Stimulated activated CD4-positive, alpha-beta T cell treated with anti-CD3 and anti-CD28 coated beads, Interleukin-4, amount 100 ng/mL, for 48 hours (primary cell): ENCODE results near the gene CCT5.
A peak's percentile ranks its signal among the peaks of the same experiment; 100 is the strongest.
"Not testable (repeated sequence)": the region's sequence is repeated elsewhere in the genome, so short reads cannot be mapped to it uniquely, and the experiment has no call there.

Experiments used
- DNase-seq, 2 donors: peaks; one replicate each; pipeline ENCODE4 v3.0.0-alpha.2; 2020; ENCODE audit warnings: low read depth in 2 of 2

Gene CCT5

DNA sequence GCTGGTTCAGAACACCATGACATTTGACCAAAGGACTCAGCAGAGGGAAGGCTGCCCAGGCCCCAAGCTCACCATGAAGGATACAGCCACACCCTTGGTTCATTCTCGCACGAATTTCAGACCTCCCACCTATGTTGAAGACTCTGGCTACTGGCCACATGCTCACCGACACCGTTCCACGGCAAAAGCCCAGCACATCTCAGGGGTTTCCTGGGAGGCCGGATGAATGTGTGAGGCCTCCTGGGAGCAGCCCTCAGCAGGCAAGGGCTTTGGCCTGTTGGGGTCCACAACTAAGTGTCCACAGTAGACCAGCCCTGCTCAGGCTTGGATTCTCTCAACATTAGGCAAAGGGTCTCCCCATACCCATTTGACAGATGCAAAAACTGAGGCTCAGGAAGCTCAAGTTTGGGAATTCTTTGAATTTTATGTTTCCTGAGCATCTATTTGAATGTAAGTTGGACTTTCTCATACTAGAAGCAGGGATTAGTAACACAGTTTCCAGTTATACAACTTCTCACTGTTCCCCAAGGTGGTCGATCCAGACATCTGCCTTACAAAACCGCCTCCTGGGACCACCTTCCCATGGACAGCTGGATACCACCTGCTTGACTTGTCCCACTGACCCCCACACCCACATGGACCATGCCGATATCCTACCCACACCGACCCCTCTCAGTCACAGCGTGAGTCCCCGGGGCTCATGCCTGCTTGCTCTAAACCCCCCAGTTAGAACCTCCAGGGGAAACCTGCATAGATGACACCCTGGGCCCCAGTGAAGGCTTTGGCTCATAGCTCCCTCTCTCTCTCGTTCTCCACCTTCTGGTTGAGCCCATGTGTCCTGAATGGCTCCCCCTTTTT is 27.9 kb downstream of the CCT5 start:
- DNase-seq = no peak

DNA sequence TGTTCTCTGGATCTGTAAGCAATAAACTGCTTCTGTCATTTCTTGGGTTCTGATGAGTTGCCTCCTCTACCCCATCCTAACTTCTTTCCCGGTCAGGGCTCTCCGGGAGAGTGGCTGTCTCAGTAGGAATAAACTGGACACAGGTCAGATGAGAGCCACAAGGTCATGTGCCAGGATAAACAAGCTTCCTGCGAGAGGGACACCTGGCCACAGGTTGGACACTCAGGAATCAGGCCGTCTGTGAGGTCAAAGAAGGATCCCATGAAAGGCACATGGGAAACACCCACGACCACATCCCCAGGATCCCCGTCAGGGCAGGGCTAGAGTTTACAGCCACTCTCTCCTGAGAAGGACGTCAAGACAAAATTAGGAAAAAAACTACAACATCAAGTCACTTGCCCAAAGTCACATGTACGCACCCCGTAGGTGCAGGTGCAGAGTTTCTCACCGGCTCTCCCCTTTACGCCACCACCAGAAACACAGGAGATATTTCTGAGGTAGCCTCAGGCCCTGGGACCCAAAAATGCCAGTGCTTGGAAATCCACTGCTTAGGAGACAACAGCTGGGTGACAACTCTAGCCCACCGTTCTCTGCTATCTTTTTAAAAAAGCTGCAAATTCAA is 28.7 kb downstream of the CCT5 start:
- no peak for DNase-seq

DNA sequence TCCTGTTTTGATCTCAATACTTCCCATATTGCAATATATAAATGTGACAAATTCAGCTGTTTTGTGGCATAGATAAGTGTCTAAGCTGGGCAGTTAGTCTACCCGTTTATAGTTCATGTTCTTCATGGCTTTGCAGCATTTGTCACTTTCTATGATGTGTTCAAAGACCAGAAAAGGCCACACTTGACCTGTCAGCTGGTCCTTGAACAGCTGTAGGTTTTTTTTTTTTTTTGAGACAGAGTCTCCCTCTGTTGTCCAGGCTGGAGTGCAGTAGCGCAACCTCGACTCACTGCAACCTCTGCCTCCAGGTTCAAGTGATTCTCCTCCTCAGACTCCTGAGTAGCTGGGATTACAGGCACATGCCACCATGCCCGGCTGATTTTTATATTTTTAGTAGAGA is 29.2 kb downstream of the CCT5 start:
- no peak for DNase-seq

DNA sequence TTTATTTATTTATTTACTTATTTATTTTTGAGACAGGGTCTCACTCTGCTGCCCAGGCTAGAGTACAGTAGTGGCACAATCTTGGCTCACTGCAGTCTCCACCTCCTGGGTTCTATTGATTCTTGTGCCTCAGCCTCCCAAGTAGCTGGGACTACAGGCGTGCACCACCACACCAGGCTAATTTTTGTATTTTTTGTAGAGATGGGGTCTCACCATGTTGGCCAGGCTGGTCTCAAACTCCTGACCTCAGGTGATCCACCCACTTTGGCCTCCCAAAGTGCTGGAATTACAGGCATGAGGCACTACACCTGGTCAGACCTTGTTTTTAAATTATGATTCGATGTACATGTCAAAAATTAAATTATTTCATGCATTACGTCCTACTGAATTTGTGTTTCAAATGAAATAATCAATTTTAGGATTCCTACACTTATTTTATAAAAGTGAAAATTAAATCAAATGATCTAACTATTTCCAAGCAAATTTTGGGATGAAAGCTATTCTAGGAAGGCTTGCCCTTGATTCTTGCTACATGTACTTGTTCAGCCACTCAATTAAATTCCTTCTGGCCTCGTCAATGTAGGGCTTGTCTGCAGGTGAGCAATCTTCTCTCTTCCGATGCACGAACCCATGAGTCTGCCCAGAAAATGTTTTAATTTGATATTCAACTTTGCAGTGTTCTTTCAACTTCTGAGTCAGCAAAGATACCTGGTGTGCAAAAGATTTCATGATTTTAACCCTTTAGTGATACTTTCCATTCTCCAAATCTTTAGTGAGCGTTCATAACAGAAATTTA is 30.0 kb downstream of the CCT5 start:
- no peak for DNase-seq

DNA sequence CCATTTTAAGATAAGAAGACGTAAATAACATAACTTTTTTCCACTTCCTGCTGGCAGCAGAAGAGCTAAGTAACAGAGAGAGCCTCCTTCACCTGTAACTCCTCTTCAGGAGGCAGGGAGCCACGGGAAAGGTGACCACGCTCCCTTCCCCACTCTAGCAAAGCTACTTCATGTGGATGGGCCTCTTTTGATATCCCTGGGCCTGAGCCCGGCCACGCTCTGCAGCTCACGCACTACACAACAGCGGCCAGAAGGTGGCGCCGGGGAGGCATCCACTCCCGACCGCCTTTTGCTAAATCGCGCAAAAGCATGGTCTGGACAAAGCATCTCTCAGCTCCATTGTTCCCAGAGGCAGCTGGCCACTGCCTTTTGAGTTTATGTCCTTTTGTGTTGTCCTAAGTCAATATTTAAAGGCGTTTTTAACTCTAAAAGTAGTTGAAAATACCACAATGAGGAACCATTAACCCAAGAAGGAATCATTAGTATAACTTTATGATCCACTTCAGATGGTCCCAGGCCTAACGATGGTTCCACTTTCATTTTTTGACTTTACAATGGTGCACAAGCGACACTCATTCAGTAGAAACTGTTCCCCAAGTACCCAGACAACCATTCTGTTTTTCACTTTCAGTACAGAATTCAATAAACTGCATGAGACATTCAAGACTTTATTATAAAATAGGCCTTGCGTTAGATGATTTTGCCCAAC is 34.0 kb downstream of the CCT5 start:
- DNase-seq = peak; percentile 74 to 79

DNA sequence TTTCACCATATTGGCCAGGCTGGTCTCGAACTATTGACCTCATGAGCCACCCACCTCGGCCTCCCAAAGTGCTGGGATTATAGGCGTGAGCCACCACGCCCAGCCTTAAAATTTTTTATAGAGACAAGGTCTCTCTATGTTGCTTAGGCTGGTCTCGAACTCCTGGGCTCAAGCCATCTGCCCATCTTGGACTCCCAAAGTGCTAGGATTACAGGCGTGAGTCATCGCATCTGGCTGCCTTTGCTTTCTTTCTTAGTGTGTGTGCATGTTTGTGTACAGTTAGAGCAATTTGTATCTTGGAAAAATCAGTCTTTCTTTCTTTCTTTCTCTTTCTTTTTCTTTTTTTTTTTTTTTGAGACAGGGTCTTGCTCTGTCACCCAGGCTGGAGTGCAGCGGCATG is 35.3 kb downstream of the CCT5 start:
- DNase-seq = not testable (repeated sequence)

DNA sequence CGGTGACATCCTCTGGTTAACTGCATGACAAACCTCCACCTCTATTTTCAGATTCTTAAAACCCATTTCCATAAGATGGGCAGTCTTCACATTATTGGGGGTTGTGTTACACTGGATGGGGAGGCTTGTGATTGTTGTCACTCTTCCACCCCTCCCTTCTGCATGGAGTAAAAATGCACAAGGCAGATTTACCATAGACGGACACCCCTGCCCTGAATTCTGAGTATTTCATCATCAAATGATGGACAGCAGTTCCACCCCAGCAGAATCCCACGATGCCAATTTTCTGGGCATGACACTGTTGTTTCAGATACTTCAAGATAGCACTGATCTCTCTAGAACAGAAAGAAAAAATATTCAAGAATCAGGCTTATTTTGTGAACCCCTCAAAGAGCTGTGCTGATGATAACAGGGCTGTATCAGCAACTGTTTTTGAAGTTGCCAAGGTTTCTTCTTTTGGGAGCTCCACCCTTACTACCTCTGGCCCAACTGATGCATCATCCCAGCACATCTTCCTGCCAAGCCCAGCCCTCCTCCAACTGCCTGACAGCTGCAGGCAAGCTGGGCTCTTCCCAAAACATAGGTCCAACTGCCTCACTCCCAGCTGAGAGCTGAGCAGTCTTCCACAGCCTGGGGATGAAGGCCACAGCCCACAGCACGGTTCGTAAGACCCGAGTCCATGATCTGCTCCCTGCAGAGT is 36.2 kb downstream of the CCT5 start:
- no peak for DNase-seq

DNA sequence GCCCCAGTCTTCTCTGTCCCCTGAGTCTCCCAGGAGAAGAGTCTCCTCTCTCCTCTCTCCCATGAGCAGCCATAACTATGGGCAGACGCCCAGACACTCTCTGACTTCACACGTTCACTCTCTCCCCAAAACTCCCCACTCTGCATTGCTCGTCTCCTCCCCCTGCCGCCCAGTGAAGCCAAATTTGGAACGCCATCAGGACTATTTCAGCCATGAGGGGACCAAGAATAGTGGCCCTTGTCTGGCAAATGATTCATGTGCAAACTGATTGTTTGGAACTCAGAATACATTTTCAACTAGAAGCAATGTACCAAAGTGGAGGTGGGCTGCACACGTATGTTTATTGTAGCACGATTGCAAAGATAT is 36.8 kb downstream of the CCT5 start:
- DNase-seq = no peak

DNA sequence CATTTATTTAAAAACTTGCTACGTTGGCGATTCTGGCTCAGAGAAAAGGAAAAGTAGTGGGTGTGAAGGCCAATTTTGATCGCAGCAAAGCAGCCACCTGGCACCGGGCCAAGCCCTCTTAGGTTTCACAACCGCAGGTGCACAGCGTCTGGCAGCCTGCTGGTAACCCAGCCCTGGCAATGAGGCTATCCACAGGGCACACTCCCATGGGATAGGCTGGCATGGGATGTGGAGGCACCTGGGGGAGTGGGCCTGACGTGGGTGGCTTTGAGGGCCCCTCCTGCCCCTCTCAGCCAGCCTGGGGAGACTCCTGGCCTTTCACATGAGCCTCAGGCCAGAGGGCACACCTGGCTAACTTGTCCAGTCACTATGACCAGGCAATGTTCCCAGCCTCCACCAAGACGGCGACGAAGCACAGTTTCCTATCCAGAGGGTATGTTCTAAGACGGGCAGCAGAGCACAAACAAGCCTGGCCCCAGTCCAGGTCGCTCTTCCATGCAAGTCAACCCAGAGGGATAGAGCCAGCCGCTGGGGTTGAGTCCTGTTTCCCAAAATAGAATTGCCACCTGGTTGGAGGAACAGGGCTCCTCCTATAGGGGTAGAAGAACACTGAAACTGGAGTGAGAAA is 38.6 kb downstream of the CCT5 start:
- peak; percentile 16 to 41 for DNase-seq

DNA sequence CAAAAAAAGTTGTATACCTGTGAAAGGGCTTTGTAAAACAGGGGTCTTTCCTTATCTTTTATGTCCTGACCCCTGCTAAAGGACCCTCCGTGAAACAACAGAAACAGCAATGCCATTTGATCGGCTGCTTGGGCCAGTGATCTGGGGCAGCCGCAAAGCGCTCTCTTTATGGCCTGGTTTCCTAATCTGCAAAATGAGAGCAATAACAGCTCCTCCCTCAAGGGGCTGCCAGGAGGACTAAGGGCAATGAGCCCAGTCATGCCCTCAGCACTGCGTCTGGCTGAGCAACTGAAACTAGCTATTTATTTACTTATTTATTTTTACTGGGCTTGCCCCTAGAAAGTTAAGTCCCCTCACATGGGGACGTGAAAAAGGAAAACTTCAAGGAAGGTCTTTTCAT is 39.3 kb downstream of the CCT5 start:
- DNase-seq = no peak

DNA sequence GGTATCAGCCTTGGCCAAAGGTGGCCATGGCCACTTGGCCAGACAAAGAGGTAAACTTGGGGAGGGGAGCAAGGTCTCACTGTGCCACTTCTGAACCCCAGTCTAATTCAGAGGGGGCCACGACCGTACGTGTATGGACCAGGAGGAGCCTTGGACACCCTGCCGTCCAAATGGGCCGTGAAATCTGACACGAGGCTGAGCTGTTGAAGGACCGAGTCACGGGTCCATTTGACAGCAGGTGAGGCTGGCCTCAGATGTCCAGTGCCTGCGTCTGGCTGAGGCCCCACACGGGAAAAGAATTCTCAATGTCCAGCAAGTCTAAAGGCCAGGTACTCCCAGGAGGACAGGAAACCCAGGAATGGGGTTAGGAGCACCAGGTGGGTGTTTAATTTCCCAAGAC is 39.9 kb downstream of the CCT5 start:
- DNase-seq = no peak

DNA sequence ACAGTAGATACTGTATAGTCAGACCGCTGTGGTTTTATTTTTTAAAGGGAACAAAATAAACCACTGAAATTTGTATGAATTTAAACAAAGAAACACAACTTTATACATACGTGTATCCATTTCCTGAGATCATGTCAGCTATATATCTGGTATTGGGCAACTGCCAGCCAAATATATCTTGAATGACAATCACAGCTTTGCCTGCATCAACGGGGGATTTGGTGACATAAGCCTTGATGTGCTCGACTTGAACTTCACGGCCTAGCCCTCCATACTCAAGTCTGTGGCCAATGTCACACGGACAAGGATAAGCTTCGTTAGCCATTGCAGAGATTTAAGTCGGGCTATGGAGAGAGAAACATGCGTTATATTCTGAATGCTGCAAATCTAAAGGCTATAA is 40.4 kb downstream of the CCT5 start:
- DNase-seq = no peak

DNA sequence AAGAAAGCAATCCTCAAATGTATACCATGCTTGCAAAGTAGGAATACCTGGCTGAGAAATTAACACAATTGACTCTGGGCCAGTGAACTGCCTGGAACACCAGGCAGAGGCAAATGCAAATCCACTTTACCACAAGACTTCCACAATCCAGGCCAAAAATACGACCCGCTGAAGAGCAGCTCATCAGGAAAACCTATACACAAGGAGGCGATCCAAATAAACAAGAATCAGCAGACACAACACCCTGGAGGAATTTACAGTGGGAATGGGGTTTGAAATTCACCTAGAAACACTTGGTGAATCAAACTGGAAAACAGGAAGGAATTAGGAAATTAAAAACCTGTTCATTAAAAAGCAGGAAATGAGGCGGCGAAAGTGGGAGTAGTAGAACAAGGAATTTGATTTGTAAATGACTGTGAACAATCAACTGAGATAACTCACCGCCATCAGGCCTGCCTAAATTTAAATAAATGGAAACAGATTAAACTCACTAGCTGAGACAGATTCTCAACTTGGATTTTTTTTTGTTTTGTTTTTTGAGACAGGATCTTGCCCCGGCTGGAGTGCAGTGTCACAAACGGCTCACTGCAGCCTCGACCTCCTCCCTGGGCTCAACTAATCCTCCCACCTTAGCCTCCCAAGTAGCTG is 41.7 kb downstream of the CCT5 start:
- no peak for DNase-seq

DNA sequence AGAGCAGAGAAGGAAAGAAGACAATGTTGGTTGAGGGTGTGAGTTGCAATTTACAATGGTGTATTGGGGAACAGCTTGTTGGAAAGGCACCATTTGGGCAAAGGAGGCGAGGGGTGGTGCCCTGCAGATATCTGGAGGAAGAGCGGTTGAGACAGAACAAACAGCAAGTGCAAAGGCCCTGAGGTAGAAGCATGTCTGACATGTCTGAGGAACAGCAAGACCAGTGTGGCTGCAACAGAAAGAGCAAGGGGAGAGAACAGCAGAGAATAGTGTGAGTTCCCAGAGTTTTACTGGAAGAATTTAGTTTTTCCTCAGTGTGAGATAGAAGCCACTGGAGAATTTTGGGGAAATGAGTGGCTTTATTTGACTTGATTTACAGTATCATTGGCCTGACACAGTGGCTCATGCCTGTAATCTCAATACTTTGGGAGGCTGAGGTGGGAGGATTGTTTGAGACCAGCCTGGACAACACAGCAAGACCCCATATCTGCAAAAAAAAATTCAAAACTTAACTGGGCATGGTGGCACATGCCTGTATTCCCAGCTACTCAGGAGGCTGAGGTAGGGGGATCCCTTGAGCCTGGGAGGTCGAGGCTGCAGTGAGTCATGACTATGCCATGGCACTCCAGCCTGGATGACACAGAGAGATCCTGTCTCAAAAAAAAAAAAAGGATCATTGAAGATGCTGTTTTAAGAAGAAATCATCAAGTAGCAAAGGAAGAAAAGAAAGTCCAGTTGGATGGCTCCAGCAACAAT is 44.0 kb downstream of the CCT5 start:
- no peak for DNase-seq

DNA sequence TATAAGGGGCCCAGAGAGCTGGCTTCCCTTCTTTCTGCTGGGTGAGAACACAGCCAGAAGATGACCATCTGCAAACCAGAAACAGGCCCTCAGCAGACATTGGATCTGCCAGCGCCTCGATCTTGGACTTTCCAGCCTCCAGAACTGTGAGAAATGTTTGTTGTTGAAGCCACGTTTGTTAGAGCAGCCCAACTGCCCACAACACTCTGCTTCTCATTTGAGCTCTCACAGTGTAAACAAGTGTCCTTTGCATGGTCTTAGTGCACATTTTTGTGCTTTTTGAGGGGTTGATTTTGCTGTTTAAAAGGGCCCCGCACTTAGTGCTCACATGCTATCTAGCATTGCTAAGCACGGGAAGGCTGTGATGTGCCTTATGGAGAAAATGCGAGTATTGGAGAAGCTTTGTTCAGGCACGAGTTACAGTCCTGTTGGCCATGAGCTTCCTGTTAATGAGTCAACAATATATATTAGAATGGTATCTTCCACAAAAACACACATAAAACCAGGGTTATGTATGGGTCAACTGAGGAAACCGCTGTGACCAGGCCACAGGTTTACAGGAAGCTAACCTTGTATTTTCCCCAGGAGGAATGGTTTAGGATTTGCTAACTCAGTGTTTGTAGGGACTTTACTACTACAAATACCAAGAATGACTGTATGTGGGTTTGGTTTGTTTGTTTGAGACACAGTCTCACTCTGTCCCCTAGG is 45.7 kb downstream of the CCT5 start:
- DNase-seq = no peak

DNA sequence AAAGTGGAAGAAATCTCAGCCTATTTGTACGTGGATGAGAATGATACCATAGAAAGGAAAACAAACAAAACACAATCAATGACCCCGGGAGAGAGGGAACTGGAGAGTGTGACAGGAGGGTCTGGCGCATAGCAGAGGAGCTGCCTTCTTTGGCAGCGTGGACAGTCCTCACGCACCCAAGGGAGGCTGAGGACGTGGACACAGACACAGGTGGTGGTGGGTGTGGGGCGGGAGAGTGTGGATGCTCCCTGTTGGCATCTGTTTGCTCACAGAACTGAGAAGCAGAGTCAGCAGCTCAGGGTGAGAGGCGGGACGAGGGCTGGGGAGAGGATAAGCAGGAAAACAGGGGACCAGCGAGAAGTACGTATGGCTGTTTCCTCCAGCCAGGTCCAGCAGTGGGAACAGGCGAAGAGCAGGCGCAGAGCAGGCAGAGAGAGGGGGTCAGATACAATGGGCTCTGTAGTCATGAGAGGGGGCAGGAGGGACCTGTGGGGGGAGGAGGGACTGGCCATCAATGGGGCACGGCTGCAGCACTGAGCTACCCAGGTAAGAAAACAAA is 47.6 kb downstream of the CCT5 start:
- DNase-seq = no peak

DNA sequence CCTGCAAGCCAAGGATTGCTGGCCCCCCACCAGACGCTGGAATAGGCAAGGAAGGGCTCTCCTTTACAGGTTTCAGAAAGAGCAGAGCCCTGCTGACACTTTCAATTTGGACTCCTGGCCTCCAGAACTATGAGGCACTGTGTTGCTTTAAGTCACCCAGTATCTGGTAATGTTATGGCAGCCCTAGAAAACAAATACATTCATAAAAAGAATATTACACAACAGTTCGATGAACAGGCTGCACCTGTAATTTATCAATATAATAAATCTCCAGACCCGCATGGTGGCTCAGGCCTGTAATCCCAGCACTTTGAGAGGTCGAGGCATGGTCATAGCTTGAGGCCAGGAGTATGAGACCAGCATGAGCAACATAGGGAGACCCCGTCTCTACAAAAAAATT is 50.2 kb downstream of the CCT5 start:
- no peak for DNase-seq

DNA sequence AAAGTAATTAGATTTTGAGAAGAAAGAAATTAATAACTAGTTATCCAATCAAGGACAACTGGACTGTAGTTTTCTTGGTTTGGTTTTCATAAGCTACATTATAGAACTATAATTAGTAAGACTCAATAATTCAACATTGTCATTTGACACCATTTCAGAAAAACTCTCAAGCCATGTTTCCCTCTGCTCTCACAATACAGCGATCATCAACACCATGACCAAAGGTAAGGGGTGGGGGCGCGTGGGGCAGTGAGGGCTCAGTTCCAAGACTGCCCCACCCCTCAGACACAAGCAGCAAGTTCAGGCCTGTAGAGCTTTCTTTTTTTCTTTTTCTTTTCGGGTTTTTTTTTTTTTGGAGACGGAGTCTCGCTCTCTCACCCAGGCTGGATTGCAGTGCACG is 51.2 kb downstream of the CCT5 start:
- DNase-seq = no peak
